HEK293 (cell line): ENCODE results near the gene ANKRD11.

Source experiments
- ELK4 ChIP-seq: IDR thresholded peaks from 2 replicates; pipeline ENCODE4 v1.6.1; 2011; ENCODE audit warnings: mild to moderate bottlenecking, low read depth, low read length, borderline replicate concordance
- HOXC10 ChIP-seq: sonication (generic); formaldehyde crosslinking; IDR thresholded peaks from 2 replicates; pipeline ENCODE4 v1.8.1; 2023; ENCODE audit warnings: mild to moderate bottlenecking, missing genetic modification reagents
- PRDM2 ChIP-seq: fragments of 450-650 bp; formaldehyde crosslinking; IDR thresholded peaks from 2 replicates; pipeline ENCODE4 v1.5.1; 2016; ENCODE audit warnings: missing biosample characterization, missing genetic modification characterization, borderline replicate concordance
- PRDM4 ChIP-seq: fragments of 450-650 bp; formaldehyde crosslinking; IDR thresholded peaks from 2 replicates; pipeline ENCODE4 v1.5.1; 2017; ENCODE audit warnings: missing biosample characterization, missing genetic modification characterization
- REST ChIP-seq: fragments of 450-650 bp; formaldehyde crosslinking; IDR thresholded peaks from 2 replicates; pipeline ENCODE4 v1.5.1; 2016; ENCODE audit warnings: missing biosample characterization, missing genetic modification characterization
- SETDB1 ChIP-seq: IDR thresholded peaks from one replicate; pipeline ENCODE4 v1.6.1; 2017; ENCODE audit warnings: mild to moderate bottlenecking, low read length, moderate library complexity, mixed read lengths; ENCODE audit not compliant: insufficient read length
- TCF7L2 ChIP-seq: IDR thresholded peaks from 2 replicates; pipeline ENCODE4 v1.6.1; 2011; ENCODE audit warnings: low read depth, mild to moderate bottlenecking, inconsistent platforms, low read length, moderate library complexity, borderline replicate concordance
- WT1 ChIP-seq: fragments of 450-650 bp; formaldehyde crosslinking; IDR thresholded peaks from 2 replicates; pipeline ENCODE4 v1.5.1; 2016; ENCODE audit warnings: missing biosample characterization, missing genetic modification characterization
- ZFP41 ChIP-seq: fragments of 450-650 bp; formaldehyde crosslinking; IDR thresholded peaks from 2 replicates; pipeline ENCODE4 v1.5.1; 2016; ENCODE audit warnings: missing biosample characterization, missing genetic modification characterization, borderline replicate concordance
- ZNF10 ChIP-seq: fragments of 450-650 bp; formaldehyde crosslinking; IDR thresholded peaks from 2 replicates; pipeline ENCODE4 v1.5.1; 2017; ENCODE audit warnings: missing biosample characterization, missing genetic modification characterization
- ZNF157 ChIP-seq: fragments of 450-650 bp; formaldehyde crosslinking; IDR thresholded peaks from 2 replicates; pipeline ENCODE4 v1.5.1; 2016; ENCODE audit warnings: missing biosample characterization, missing genetic modification characterization
- ZNF169 ChIP-seq: fragments of 450-650 bp; formaldehyde crosslinking; IDR thresholded peaks from 2 replicates; pipeline ENCODE4 v1.5.1; 2016; ENCODE audit warnings: missing biosample characterization, missing genetic modification characterization
- ZNF2 ChIP-seq: fragments of 450-650 bp; formaldehyde crosslinking; IDR thresholded peaks from 2 replicates; pipeline ENCODE4 v1.5.1; 2016; ENCODE audit warnings: missing biosample characterization, missing genetic modification characterization
- ZNF223 ChIP-seq: fragments of 450-650 bp; formaldehyde crosslinking; IDR thresholded peaks from 2 replicates; pipeline ENCODE4 v1.5.1; 2016; ENCODE audit warnings: missing biosample characterization, missing genetic modification characterization
- ZNF280C ChIP-seq: fragments of 450-650 bp; formaldehyde crosslinking; IDR thresholded peaks from 2 replicates; pipeline ENCODE4 v1.5.1; 2016; ENCODE audit warnings: missing biosample characterization, missing genetic modification characterization
- ZNF488 ChIP-seq: fragments of 450-650 bp; formaldehyde crosslinking; IDR thresholded peaks from 2 replicates; pipeline ENCODE4 v1.5.1; 2016; ENCODE audit warnings: missing biosample characterization, missing genetic modification characterization
- ZNF639 ChIP-seq: fragments of 450-650 bp; formaldehyde crosslinking; IDR thresholded peaks from 2 replicates; pipeline ENCODE4 v1.5.1; 2016; ENCODE audit warnings: missing biosample characterization, missing genetic modification characterization
- ZSCAN18 ChIP-seq: fragments of 450-650 bp; formaldehyde crosslinking; IDR thresholded peaks from 2 replicates; pipeline ENCODE4 v1.5.1; 2016; ENCODE audit warnings: missing biosample characterization, missing genetic modification characterization

Gene ANKRD11

GRCh38 chr16:89505204-89506112 lies 15.1 kb upstream of the ANKRD11 start (continued):
- TF ChIP-seq ZNF280C (tag by site-specific recombination) (no peak), ELK4 (no peak), ZNF169 (tag by site-specific recombination) (no peak), ZNF157 (no peak), ZNF10 (tag by site-specific recombination) (no peak), PRDM2 (no peak), ZSCAN18 (tag by site-specific recombination) (no peak), ZFP41 (tag by site-specific recombination) (no peak), ZNF488 (tag by site-specific recombination) (no peak), ZNF223 (no peak), TCF7L2 (no peak), ZNF2 (tag by site-specific recombination) (no peak), SETDB1 (no peak), HOXC10 (no peak), PRDM4 (no peak), WT1 (tag by site-specific recombination) (no peak), REST (tag by site-specific recombination) (no peak), ZNF639 (tag by site-specific recombination) (no peak)
